GM21723 (cell line): ENCODE data around the gene ZMIZ1.

Source experiments
- ATAC-seq: cut with Tn5 transposase; IDR thresholded peaks from one replicate; pipeline ENCODE4 v1.9.1; 2021; ENCODE audit warnings: mild to moderate bottlenecking, moderate library complexity; ENCODE audit not compliant: unreplicated experiment

The ZMIZ1 gene

GRCh38 chr10:79347894-79348639, 279.3 kb downstream of the ZMIZ1 start:
- ATAC-seq, result peak; percentile 80

- ATAC-seq, result no peak
These were observed 279.8 kb downstream of the ZMIZ1 start for GRCh38 chr10:79348640-79348988.

GRCh38 chr10:79349072-79349491, 280.3 kb downstream of the ZMIZ1 start:
- no peak for ATAC-seq

- ATAC-seq, result no peak
These were observed 281.1 kb downstream of the ZMIZ1 start for GRCh38 chr10:79349766-79350406.

GRCh38 chr10:79350407-79351154, 281.8 kb downstream of the ZMIZ1 start:
- ATAC-seq, result no peak

- ATAC-seq, result no peak
These were observed 282.6 kb downstream of the ZMIZ1 start for GRCh38 chr10:79351332-79351731.

DNA sequence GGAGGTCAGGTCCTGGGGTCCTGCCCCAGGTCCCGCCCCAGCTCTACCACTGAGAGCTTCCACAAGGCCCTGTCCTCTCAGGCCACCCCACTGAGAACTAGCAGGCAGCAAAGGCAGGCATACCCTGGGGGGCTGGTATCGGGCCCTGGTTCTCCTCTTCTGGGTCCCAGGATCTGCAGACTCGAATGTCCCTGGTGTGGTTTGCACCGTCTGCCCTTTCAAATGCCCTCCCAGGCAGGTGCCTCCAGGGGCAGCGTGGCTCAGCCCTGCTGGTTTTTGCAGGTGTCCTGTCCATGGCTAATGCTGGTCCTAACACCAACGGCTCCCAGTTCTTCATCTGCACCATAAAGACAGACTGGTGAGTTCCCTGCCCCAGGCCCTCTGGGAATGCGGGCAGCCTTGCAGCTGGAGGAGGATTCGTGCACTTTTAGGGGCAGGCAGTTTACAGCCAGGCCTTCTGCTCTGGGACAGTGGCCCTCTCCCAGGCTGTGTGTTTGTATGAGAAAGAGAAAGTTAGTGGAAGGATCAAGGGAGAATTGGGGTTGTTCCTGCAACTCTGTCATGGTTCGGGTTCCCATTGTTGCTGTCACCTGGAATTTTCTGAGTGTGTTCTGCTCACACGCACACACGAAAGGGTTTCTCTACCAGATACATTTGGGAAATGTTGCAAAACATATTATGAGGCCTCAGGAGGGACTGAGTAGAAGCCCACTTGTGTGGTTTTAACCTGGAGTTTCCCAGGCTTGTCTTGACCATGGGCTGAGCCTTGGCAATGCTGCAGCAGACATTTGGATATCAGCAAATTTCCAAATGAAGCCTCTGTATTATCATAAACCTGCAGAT, 283.5 kb downstream of the ZMIZ1 start:
- no peak for ATAC-seq

DNA sequence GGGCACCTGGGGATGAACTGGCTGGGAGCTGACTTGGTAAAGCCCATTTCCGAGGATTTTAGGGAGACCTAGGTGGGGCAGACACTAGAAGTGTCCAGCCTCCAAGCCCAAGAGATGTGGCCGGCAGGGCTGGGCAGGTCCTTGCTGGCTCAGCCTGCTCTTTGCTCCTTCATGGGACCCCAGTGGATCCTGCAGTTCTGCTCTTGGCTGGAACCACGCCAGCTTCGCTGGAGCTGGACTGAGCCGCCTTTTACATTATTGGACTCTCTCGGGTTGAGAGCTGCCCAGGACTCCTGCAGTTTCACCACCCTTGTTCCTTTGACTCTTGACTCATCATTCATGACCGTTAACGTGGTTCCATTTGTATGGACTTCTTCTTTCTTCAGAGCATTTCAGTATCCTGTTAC, 284.2 kb downstream of the ZMIZ1 start:
- no peak for ATAC-seq

- ATAC-seq, result no peak
These were observed 285.0 kb downstream of the ZMIZ1 start for GRCh38 chr10:79353726-79354125.

GRCh38 chr10:79354141-79354540, 285.4 kb downstream of the ZMIZ1 start:
- no peak for ATAC-seq

- no peak for ATAC-seq
These were observed 285.8 kb downstream of the ZMIZ1 start for GRCh38 chr10:79354615-79355014.

- ATAC-seq, result no peak
These were observed 286.8 kb downstream of the ZMIZ1 start for GRCh38 chr10:79355420-79356017.

DNA sequence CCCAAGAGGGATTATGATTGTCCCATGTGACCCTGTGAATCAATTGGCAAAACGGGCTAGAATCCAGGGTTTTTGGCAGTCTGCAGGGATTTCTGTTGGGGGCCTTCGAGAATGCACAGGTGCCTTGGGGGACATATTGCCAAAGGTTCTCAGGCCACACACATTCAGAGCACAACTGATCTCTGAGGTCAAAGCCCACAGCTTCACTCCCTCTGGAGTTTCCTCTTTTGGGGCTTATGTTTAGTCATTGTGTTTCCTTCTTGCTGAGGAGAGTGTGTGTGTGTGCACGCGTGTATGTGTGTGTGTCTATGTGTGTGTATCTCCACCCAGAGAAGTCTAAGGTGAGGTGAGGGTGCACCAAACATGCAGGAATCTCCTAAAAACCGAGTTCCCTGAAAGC, 287.3 kb downstream of the ZMIZ1 start:
- no peak for ATAC-seq

DNA sequence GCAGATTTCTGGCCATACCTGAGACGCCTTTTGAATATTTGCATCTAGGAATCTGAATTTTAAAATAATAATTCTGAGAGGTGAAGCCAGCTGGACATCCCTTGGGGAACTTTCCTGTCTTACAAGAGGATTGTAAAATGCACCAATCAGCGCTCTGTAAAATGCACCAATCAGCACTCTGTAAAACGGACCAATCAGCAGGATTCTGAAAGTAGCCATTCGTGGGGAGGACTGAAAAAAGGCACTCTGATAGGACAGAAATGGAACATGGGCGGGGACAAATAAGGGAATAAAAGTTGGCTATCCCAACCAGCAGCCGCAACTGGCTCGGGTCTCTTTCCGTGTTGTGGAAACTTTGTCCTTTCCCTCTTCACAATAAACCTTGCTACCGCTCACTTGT, 288.4 kb downstream of the ZMIZ1 start:
- no peak for ATAC-seq

GRCh38 chr10:79358811-79359210, 290.0 kb downstream of the ZMIZ1 start:
- ATAC-seq, result peak; percentile 78

GRCh38 chr10:79359816-79360498, 291.2 kb downstream of the ZMIZ1 start:
- no peak for ATAC-seq

GRCh38 chr10:79360499-79361342, 292.0 kb downstream of the ZMIZ1 start:
- ATAC-seq, result no peak

DNA sequence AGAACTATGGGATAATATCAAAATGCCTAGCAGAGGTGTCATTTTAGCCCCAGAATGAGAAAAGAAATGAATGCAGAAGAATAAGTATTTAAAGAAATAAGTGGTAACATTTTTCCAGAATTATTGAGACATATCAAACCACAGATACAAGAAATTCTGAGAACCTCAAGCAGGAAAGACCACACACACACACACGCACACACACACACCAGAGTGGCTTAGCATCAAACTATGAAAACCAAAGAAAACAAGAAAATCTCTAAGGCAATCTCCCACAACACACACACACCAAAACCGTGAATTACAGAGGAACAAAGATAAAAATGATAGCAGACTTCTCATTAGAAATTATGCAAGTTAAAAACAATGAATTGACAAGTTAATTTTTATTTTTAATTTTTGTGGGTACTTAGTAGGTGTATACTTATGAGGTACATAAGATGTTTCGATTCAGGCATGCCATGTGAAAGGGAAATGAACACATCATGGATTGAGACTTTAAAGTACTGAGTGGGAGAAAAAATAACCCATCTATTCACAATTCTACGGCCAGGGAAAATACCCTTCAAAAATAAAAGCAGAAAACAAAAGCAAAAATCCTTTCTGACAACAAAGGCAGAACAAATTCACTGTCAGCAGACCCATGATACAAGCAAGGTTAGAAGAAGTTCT, 293.1 kb downstream of the ZMIZ1 start:
- no peak for ATAC-seq
